ENCODE data around the gene SORCS1. TPM values are rescaled to one million over a fixed set of nuclear protein-coding genes. Genes with fewer than 3 reads are reported as not detected.

Gene SORCS1
- total RNA-seq, 4 donors from 2014 or later: 0.26 to 9.4 (median 3.8) TPM

DNA sequence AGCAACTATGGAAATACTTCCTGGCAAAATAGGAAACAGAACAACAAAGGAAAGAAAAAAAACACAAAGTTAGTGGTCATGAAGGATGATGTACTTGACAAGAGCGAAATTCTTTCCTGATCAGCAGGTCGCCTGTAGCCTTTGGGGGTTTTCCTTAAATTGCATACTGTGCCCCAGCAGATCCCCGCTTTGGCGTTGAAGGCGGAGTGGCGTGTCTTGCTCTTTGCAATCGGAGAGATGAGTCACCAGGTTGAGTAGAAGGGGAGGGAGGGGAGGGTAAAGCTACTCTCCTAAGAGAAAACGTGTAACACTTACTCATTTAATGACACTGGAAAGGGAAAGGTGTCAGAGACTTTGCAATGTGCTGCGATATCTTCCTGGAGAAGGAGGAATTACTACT lies 587.2 kb downstream of the SORCS1 start:
- H3K4me3 ChIP-seq: no peak overlapping the region
- no peak overlapping the region for H3K27ac ChIP-seq
- no peaks in the 10 kb centered on the region for H3K9me3 ChIP-seq
- DNase-seq: no peak
- H3K36me3 ChIP-seq: no peaks in the 10 kb centered on the region
- intact Hi-C loops (cut with DNase I; ENCODE audit: low total_unique reads): no loop called here
- no peaks in the 10 kb centered on the region for H3K4me1 ChIP-seq
- H3K27me3 ChIP-seq: no peaks in the 10 kb centered on the region
- TF ChIP-seq, protein P1, sequence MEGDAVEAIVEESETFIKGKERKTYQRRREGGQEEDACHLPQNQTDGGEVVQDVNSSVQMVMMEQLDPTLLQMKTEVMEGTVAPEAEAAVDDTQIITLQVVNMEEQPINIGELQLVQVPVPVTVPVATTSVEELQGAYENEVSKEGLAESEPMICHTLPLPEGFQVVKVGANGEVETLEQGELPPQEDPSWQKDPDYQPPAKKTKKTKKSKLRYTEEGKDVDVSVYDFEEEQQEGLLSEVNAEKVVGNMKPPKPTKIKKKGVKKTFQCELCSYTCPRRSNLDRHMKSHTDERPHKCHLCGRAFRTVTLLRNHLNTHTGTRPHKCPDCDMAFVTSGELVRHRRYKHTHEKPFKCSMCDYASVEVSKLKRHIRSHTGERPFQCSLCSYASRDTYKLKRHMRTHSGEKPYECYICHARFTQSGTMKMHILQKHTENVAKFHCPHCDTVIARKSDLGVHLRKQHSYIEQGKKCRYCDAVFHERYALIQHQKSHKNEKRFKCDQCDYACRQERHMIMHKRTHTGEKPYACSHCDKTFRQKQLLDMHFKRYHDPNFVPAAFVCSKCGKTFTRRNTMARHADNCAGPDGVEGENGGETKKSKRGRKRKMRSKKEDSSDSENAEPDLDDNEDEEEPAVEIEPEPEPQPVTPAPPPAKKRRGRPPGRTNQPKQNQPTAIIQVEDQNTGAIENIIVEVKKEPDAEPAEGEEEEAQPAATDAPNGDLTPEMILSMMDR (IDR thresholded peaks at IDR 0.05): no peak

DNA sequence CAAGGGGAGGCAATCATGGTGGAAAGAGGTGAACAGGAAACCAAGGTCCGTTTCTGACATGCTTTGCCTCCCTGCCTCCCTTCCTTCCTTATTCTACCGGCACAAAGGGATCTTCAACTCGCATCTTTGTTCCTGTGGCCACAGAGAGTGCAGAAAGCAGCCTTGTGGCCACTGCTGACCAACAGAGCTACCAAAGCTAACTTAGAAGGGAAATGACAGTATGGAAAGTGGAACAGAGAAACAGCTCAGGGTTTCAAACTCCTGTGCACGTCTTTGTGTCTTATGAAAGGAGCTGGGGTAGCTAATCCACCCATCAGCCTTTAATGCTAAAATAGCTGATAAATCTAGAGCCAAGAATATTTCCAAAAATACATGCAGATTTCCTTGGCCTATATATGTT lies 588.0 kb downstream of the SORCS1 start:
- Histone ChIP-seq H3K27me3 (no peaks in the 10 kb centered on the region), H3K4me1 (no peaks in the 10 kb centered on the region), H3K27ac (no peak overlapping the region), H3K36me3 (no peaks in the 10 kb centered on the region), H3K4me3 (no peak overlapping the region), H3K9me3 (no peaks in the 10 kb centered on the region)
- TF ChIP-seq POLR2A (IDR thresholded peaks at IDR 0.05): no peak
- TF ChIP-seq, protein P1 (IDR thresholded peaks at IDR 0.05): no peak
- DNase-seq: no peak
- intact Hi-C loops (cut with DNase I; ENCODE audit: low total_unique reads): no loop called here

DNA sequence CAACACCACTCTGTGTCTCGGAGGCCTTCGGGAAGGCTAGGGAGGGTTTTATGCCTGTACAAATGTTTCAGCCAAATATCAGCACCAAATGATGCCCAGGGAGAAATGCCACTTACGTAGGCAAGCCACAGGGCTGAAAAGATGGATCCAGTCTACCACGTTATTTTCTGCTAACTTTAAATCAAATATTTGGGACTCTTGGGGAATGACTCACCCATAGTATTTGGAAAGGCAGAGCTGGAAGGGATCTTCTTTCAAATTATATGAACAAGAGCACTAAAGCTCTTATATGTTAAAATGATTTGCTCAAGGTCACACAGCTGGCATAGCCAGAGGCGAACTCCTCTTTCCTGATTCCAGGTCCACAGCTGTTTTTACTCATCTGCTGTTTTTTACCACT lies 591.4 kb downstream of the SORCS1 start:
- TF ChIP-seq, protein P1 (IDR thresholded peaks at IDR 0.05): no peak
- Histone ChIP-seq H3K27me3 (no peaks in the 10 kb centered on the region), H3K27ac (no peak overlapping the region), H3K4me1 (no peaks in the 10 kb centered on the region), H3K4me3 (no peak overlapping the region), H3K36me3 (no peaks in the 10 kb centered on the region), H3K9me3 (no peaks in the 10 kb centered on the region)
- intact Hi-C loops (cut with DNase I; ENCODE audit: low total_unique reads): no loop called here
- no peak for DNase-seq

DNA sequence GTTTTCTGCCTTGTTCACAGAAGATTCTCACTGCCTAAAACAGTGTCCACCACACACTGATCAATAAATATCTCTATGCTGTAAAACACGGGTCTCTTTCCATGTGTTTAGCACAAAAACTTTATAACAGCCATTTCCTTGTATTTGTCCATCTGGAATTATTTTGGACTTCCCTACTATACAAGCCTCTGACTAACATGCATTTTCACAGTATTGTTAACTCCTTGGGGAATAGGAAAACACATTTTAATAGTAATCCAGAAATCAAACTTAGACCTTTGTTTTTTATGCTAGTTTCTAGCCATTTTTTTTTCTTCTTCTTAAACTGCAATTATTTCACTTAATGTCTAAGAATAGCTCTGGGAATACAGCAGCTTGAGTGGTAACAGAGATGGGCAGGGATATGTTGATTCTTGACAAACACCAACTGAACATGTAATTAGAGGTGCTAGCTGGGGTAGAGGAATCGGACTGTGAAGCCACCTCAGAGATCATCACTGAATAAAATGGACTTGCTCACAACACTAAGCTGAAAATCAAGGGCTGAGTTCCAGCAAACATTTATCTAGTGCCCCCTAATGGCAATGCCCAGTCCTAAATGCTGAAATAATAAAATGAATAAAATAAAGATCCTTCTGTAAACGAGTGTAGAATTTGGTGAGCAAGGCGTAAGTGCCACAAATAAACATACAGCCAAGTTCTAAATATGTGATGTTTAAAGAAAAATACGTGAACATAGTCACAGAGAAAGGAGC lies 593.1 kb downstream of the SORCS1 start:
- H3K27ac ChIP-seq: no peak overlapping the region
- H3K4me3 ChIP-seq: no peak overlapping the region
- DNase-seq: no peak
- no peaks in the 10 kb centered on the region for H3K27me3 ChIP-seq
- intact Hi-C loops (cut with DNase I; ENCODE audit: low total_unique reads): no loop called here
- no peaks in the 10 kb centered on the region for H3K4me1 ChIP-seq
- H3K36me3 ChIP-seq: no peaks in the 10 kb centered on the region
- H3K9me3 ChIP-seq: no peaks in the 10 kb centered on the region
- TF ChIP-seq, protein P1 (IDR thresholded peaks at IDR 0.05): no peak
- no peak for TF ChIP-seq POLR2A (IDR thresholded peaks at IDR 0.05)

DNA sequence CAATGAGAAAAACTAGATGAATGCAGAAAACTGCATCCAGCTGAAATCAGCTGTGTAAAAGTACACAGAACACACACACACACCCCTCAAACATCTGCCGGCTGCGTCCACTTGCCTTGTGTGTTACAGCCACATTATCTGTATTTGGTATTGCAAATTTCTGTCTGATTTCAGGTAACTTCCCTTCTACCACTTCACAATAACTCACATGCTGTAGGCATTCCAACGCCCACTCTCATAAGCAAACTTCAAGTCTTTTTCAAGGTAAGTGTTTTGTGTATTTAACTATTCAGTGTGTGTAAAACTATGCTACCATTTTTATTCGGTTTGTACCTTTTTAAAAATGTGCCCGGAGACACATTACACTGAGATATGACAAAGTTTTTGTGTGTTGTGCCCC lies 594.2 kb downstream of the SORCS1 start:
- Histone ChIP-seq H3K4me1 (no peaks in the 10 kb centered on the region), H3K27ac (no peak overlapping the region), H3K27me3 (no peaks in the 10 kb centered on the region), H3K9me3 (no peaks in the 10 kb centered on the region), H3K4me3 (no peak overlapping the region), H3K36me3 (no peaks in the 10 kb centered on the region)
- intact Hi-C loops (cut with DNase I; ENCODE audit: low total_unique reads): no loop called here
- no peak for DNase-seq
- no peak for TF ChIP-seq POLR2A (IDR thresholded peaks at IDR 0.05)
- TF ChIP-seq, protein P1 (IDR thresholded peaks at IDR 0.05): no peak
